ENCODE data around the gene CRTC1.
"Not testable (repeated sequence)": the region's sequence is repeated elsewhere in the genome, so short reads cannot be mapped to it uniquely, and the experiment has no call there.

The CRTC1 gene

DNA sequence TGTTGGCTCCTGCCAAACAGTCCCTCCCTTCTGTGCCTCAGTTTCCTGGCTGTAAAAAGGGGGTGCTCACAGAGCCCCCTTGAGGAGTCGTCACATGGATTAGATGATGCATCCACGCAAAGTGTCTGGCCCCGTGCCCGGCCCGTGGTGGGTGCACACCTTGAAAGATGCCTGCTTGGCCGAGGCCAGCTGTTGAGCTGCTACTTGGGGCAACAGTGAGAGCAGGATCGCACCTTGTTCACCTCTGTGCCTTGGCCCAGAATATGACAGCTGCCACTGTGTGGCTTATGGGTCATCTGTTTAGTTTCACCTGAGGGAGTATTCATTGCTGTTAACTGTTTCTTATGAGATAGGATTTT lies 17.7 kb downstream of the CRTC1 start:
- no peak for DNase-seq (ENCODE audit: low read depth, low spot score)

DNA sequence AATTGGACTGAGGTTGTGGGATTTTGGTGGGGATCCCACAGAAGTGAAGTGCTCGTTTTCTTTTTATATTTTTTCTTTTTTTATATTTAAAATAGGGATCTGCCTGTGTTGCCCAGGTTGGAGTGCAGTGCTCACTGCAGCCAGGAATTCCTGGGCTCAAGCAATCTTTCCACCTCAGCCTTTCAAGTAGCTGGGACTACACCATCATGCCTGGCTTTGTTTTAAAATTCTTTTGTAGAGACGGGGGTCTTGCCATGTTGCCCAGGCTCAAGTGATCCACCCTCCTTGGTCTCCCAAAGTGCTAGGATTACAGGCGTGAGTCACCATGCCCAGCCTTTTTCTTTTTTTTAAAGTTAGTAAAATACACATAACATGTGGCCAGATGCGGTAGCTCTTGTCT lies 20.6 kb downstream of the CRTC1 start:
- DNase-seq (ENCODE audit: low read depth, low spot score), result no peak

DNA sequence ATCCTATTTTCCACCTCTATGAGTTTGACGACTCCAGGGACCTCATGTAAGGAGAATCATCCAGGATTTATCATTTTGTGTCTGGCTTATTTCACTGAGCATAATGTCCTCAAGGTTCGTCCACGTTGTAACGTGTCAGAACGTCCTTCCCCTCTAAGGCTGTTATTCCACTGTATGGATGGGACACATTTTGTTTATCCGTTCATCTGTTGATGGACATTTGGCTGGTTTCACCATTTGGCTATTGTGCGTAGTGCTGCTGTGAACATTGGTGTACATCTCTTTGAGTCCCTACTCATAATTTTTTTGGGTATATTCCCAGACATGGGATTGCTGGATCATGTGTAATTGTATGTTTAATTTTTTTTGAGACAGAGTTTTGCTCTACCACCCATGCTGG lies 21.5 kb downstream of the CRTC1 start:
- DNase-seq (ENCODE audit: low read depth, low spot score), result no peak

- DNase-seq (ENCODE audit: low read depth, low spot score), result no peak
Observed at GRCh38 chr19:18708452-18709231, 25.2 kb downstream of the CRTC1 start.

GRCh38 chr19:18709546-18709945 lies 26.1 kb downstream of the CRTC1 start:
- DNase-seq (ENCODE audit: low read depth, low spot score), result no peak

DNA sequence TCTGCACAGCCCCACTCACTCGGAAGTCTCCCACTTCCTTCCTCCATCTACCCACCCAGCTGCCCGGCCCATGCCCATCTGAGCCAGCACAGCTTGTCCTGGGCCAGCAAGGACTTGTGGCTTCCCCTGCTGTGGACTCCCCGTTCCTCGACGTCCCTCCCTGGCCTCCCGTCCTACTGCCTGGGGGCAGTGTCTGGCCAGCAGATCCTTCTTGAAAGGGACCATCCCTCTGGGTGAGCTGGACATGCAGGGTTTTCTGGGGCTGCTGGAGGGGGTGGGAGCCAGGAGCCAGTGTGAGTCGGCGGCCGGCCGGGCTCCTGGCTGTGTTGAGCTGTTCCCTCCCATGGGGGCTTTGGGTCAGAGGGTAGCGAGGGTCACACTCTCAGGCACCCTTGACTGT lies 26.7 kb downstream of the CRTC1 start:
- DNase-seq (ENCODE audit: low read depth, low spot score), result no peak

DNA sequence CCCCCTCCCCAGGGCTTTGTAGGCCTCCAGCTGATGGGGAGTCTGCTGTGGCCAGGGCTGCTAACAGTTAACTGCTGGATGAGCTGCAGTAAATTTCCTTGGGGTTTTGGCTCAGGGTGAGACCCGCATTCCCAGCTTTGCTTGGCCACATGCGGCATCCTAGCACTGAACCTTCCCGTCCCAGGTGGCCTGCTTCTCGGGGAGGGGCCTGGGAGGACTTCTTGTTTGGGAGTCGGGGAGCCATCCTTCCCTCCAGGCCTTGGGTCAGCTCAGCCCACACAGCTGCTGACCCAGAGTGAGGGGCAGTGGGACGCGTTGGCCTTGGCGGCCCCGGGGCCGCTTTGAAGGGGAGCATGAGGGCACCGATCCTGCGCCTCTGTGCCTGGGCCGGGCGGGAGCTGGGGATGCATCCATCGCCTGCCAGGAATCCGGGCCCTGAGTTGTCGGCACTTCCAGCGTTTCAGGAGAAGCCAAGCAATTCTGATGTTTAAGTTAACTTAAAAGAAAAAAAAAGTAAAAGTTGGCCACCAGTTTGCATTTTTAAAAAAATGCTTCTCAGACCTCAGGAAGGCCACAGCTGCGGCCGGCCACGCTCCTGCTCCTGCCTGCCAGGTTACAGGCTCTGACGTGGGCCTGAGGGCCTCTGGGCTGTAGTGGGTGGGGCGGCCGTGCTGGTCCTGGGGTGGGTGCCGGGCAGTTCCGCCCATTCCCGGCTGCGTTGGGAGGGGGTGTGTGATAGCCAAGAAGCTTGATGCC lies 27.7 kb downstream of the CRTC1 start:
- DNase-seq (ENCODE audit: low read depth, low spot score), result no peak

DNA sequence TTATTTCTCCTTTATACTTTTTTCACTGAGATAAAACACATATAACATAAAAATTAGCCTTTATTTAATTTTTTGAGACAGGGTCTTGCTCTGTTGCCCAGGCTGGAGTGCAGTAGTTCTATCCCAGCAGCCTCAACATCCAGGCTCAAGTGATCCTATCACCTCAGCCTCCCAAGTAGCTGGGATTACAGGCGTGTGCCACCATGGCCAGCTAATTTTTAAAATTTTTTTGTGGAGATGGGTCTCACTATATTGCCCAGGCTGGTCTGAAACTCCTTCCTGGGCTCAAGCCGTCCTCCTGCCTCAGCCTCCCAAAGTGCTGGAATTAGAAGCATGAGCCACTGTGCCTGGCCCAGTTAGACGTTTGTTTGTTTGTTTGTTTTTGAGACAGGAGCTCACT lies 28.4 kb downstream of the CRTC1 start:
- no peak for DNase-seq (ENCODE audit: low read depth, low spot score)

DNA sequence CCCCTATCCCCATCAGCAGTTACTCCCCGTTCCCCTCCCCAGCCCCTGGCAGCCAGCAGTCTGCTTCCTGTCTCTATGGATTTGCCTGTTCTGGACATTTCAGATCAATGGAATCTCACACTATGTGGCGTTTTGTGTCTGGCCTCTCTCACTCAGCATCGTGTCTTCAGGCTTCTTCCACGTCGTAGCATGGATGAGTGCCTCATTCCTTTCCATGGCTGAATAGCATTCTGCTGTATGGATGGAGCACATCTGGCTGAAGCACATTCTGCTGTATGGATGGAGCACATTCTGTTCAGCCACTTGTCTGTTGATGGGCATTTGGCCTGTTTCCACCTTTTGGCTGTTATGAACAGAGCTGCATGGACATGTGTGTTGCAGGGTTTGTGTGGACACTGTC lies 29.5 kb downstream of the CRTC1 start:
- peak; percentile 52 for DNase-seq (ENCODE audit: low read depth, low spot score)

GRCh38 chr19:18713550-18714117 lies 30.2 kb downstream of the CRTC1 start:
- no peak for DNase-seq (ENCODE audit: low read depth, low spot score)

DNA sequence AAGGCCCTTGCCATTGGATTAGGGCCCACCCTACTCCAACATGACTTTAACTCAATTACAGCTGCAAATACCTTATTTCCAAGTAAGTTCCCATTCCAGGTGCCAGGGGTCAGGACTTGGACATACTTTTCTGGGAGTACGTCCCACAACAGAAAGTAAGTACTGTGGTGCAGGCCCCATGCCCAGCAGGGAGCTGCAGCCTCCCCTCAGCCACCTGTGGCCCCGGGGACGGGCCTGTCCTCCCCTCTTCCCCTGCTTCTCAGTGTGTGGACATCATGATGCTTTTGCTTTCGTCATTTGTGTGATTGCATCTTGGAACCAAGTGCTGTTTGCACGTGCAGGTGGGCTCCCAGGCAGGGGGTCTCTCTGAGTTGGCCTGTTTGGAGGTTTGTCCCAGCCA lies 31.9 kb downstream of the CRTC1 start:
- DNase-seq (ENCODE audit: low read depth, low spot score), result no peak

DNA sequence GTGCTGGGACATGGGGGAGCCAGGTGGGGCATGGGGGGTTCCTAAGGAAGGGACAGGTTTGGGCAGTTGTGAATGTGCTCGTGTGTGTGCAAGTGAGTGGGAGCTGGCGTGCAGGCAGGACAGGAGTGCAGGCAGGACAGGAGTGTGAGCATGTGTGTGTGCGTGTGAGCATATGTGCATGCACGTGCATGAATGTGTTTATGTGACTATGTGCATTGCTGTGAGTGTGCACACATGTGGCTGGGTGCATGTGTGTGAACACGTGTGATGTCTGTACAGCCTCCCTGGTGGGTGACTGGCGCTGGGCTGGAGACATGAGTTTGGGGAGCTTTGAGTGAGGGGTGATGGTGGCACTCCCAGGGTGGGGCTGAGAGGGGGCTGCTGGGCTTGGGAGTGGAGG lies 33.4 kb downstream of the CRTC1 start:
- DNase-seq (ENCODE audit: low read depth, low spot score), result no peak

DNA sequence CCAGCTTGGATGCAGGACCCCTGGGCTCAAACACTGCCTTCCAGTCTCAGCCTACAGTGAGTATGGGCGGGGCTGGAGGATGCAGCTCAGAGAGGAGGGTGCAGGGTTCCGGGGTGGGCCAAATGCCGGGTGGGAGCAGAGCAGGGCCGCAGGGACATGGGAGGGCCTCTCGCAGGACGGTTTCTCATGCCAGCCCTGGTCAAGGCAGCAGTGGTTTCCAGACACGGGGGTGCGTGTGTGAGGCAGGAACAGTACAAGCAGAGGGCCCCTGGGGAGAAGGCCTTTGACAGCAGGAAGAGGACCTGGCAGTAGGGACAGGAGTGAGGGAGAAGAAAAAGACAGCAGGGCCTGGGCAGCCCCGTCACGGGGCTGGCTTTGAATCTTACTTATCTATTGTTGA lies 34.1 kb downstream of the CRTC1 start:
- DNase-seq (ENCODE audit: low read depth, low spot score), result no peak

GRCh38 chr19:18718015-18718526 lies 34.6 kb downstream of the CRTC1 start:
- no peak for DNase-seq (ENCODE audit: low read depth, low spot score)

DNA sequence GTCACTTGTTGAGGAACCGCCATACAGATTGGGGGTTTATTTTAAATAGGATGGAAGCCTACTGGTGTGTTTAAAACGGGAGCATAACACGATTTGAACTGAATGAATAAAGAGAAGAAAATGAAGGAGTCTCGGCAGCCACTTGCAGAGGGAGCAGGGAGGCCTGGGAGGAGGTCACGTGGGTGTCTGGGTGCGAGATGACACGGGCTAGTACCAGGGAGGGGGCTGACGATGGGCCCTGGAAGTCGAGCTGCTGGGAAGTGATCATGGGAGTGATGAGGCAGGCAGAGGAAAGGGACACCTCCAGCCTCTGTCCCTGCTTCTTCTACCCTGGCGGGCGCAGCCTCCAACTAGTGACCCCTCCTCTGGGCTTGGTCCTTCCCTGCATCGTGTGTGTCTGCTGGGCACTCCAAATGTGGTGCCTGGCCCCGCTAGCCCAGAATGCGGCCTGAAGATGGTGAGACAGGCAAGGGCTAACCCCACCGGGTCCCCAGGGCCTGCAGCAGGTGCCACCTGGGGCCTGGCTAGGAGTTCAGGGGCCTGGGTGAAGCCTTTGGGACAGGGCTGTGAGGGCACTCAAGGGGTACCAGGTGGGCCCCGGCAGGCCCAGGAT lies 35.5 kb downstream of the CRTC1 start:
- no peak for DNase-seq (ENCODE audit: low read depth, low spot score)

GRCh38 chr19:18719541-18719940 lies 36.1 kb downstream of the CRTC1 start:
- no peak for DNase-seq (ENCODE audit: low read depth, low spot score)

DNA sequence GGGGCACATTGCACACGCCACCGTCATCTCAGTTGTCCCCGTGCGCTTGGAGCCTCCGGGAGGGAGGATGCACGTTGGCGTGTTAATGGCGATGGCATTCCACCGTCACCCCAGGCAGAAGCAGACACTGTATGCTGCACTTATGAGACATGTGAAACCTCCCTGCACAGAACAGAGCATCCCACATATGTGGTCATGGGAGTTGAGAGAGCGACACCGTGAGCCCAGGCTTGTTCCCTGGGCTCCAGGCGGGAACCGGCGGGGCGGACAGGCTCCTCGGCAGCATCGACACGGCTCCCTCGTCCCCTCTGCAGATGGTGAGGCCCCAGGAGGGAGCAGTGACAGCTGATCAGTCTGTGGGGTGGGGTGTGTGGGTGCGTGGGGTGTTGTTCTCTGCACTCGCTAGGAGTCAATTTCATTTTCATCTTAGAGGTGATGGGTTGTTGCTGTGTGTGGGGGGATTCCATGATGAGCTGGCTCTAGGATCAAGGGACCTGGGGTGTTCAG lies 40.4 kb downstream of the CRTC1 start:
- no peak for DNase-seq (ENCODE audit: low read depth, low spot score)

GRCh38 chr19:18725841-18726770 lies 42.6 kb downstream of the CRTC1 start:
- no peak for DNase-seq (ENCODE audit: low read depth, low spot score)

- DNase-seq (ENCODE audit: low read depth, low spot score), result no peak
Observed at GRCh38 chr19:18726846-18727245, 43.4 kb downstream of the CRTC1 start.

GRCh38 chr19:18727602-18728001 lies 44.1 kb downstream of the CRTC1 start:
- not testable (repeated sequence) for DNase-seq (ENCODE audit: low read depth, low spot score)

- no peak for DNase-seq (ENCODE audit: low read depth, low spot score)
Observed at GRCh38 chr19:18729933-18730530, 46.6 kb downstream of the CRTC1 start.
